HepG2 (cell line): Measurements from ENCODE around the gene MEIOB. TPM values are rescaled to one million over a fixed set of nuclear protein-coding genes. Genes with fewer than 3 reads are reported as not detected.

ENCODE experiments used
- ATAC-seq: fragments of 200-7000 bp; cut with Tn5 transposase; 3 replicates; pipeline ENCODE4 v1.9.1; 2020; ENCODE audit warnings: mild to moderate bottlenecking, moderate library complexity
- BruUV-seq: library from RNA; stranded (reverse); fragments of 400-500 nt; replicated peaks from 2 replicates; lab custom pipeline; 2021; lab: Mats Ljungman, UMichigan
- CTCF ChIA-PET: fragments of 300-600 bp; formaldehyde crosslinking; extraction: SDS; loops from one replicate; lab custom pipeline; 2021; ENCODE audit warnings: low total read pairs, inconsistent platforms, low intra/inter-chr PET ratio; lab: Yijun Ruan, JAX
- POLR2A ChIA-PET: fragments of 350-600 bp; sonication (Branson Sonifier 250); formaldehyde crosslinking; loops from one replicate; lab custom pipeline; 2020; ENCODE audit warnings: antibody characterized with exemption, inconsistent platforms; lab: Yijun Ruan, JAX
- DNase-seq: peaks from one replicate; pipeline ENCODE4 v3.0.0-alpha.2; 2015; ENCODE audit warnings: low spot score
- FAIRE-seq: peaks from 3 replicates; lab custom pipeline; 2011; peaks lifted over from hg19 to GRCh38; lab: Jason Lieb, UNC
- H2AFZ ChIP-seq: one replicate; pipeline ENCODE4 v1.6.1; 2011; ENCODE audit warnings: low read length, inconsistent platforms
- H3K27ac ChIP-seq: fragments of 300-600 bp; 3 replicates; pipeline ENCODE4 v1.8.0; 2011; ENCODE audit warnings: mixed run types, mild to moderate bottlenecking, mixed read lengths, low read length, inconsistent platforms; ENCODE audit not compliant: insufficient read depth; ENCODE audit errors: extremely low read length
- H3K27me3 ChIP-seq, 2 experiments: fragments of 200-600 bp in 1 of 2; 2 replicates in 1 of 2; 3 replicates in 1 of 2; pipeline versions ENCODE4 v1.6.0 to v1.8.0; 2011; ENCODE audit warnings: low read length in 2 of 2, mild to moderate bottlenecking in 2 of 2, moderate library complexity in 2 of 2, inconsistent platforms in 1 of 2; ENCODE audit not compliant: insufficient read depth in 2 of 2, control insufficient read depth in 1 of 2
- H3K36me3 ChIP-seq, 2 experiments: fragments of 200-600 bp in 1 of 2; replicated peaks in 1 of 2; 2 replicates in 1 of 2; 3 replicates in 1 of 2; pipeline versions ENCODE4 v1.5.1 to v1.8.0; 2011; ENCODE audit warnings: low read length in 2 of 2, inconsistent platforms in 1 of 2; ENCODE audit not compliant: insufficient read depth in 2 of 2, control insufficient read depth in 1 of 2
- H3K4me1 ChIP-seq: 2 replicates; pipeline ENCODE4 v1.5.1; 2012; ENCODE audit warnings: low read length, inconsistent platforms; ENCODE audit not compliant: insufficient read depth
- H3K4me2 ChIP-seq: 2 replicates; pipeline ENCODE4 v1.6.0; 2011; ENCODE audit warnings: low read depth, low read length, inconsistent platforms
- H3K4me3 ChIP-seq, 3 experiments: fragments of 200-600 bp in 1 of 3; sonication (generic), shearing (Covaris generic) in 1 of 3; replicated peaks in 1 of 3; 2 replicates each; pipeline ENCODE4 v1.5.1; 2011 to 2016; ENCODE audit warnings: low read length in 3 of 3, inconsistent platforms in 2 of 3, low read depth in 2 of 3, mild to moderate bottlenecking in 2 of 3, control low read depth in 1 of 3, mixed read lengths in 1 of 3; ENCODE audit not compliant: insufficient read depth in 1 of 3
- H3K79me2 ChIP-seq: one replicate; pipeline ENCODE4 v1.6.1; 2011; ENCODE audit warnings: low read length, inconsistent platforms; ENCODE audit not compliant: insufficient read depth
- H3K9ac ChIP-seq: 2 replicates; pipeline ENCODE4 v1.6.0; 2011; ENCODE audit warnings: mild to moderate bottlenecking, low read depth, low read length, inconsistent platforms; ENCODE audit not compliant: insufficient read depth
- H3K9me3 ChIP-seq: 2 replicates; pipeline ENCODE4 v1.5.1; 2012; ENCODE audit warnings: mild to moderate bottlenecking, low read length
- H4K20me1 ChIP-seq: 2 replicates; pipeline ENCODE4 v1.6.0; 2011; ENCODE audit warnings: inconsistent platforms, mild to moderate bottlenecking, low read length, moderate library complexity; ENCODE audit not compliant: insufficient read depth
- JUN ChIP-seq: sonication (generic); formaldehyde crosslinking; IDR thresholded peaks from 2 replicates; pipeline ENCODE4 v1.4.0; 2020; ENCODE audit warnings: mild to moderate bottlenecking, missing genetic modification reagents
- SMARCC2 ChIP-seq: fragments of 450-650 bp; IDR thresholded peaks from 2 replicates; pipeline ENCODE4 v1.6.1; 2017; ENCODE audit warnings: antibody characterized with exemption, mild to moderate bottlenecking
- TBP ChIP-seq: sonication (generic); formaldehyde crosslinking; IDR thresholded peaks from 2 replicates; pipeline ENCODE4 v1.5.0; 2020; ENCODE audit warnings: missing genetic modification reagents
- TGIF2 ChIP-seq: IDR thresholded peaks from 2 replicates; pipeline ENCODE4 v1.6.1; 2016; ENCODE audit warnings: control low read depth, missing compliant biosample characterization
- ZNF12 ChIP-seq: sonication (generic); formaldehyde crosslinking; IDR thresholded peaks from 2 replicates; pipeline ENCODE4 v1.5.0; 2020; ENCODE audit warnings: missing genetic modification reagents
- WGBS: methylation state at CpG from one replicate; pipeline ENCODE4 v1.1.6; 2017; ENCODE audit warnings: low lambda C conversion rate; 5-methylcytosine and 5-hydroxymethylcytosine counted together
- in situ Hi-C: cut with HindIII; loops from 2 replicates; pipeline ENCODE4 v1.10.0; 2017; ENCODE audit warnings: low pct_unique_long_range_greater_than_20kb; ENCODE audit not compliant: extremely low pct_ligation_motif_present
- intact Hi-C: fragments of 100-400 bp; cut with micrococcal nuclease; formaldehyde crosslinking; loops from one replicate; pipeline ENCODE4 v1.10.0; 2022; ENCODE audit not compliant: unreplicated experiment
- polyA plus RNA-seq, 8 experiments: library from polyadenylated mRNA; depleted of rRNA in 3 of 8; stranded (reverse) in 7 of 8; unstranded in 1 of 8; fragments of >200 nt; fragmentation: Illumina TruSeq in 4 of 8; extraction: Trizol in 4 of 8; gene quantifications; 2 replicates each; pipeline versions ENCODE4 v1.2.1 to v1.2.3, GENCODE V29; 2011 to 2016; ENCODE audit warnings: low read depth in 4 of 8, missing spikeins in 1 of 8, mixed read lengths in 1 of 8; ENCODE audit not compliant: insufficient read depth in 1 of 8
- total RNA-seq, 5 experiments: library from RNA; depleted of rRNA; stranded (reverse); fragments of >200 nt; fragmentation: Illumina TruSeq; extraction: Trizol; gene quantifications; 2 replicates each; pipeline ENCODE4 v1.2.3, GENCODE V29; 2016; ENCODE audit warnings: low read depth in 1 of 5
- TF ChIP-seq, protein P1 (sequence below): sonication (generic); formaldehyde crosslinking; IDR thresholded peaks from 2 replicates; pipeline ENCODE4 v1.4.0; 2020; ENCODE audit warnings: mild to moderate bottlenecking, low read depth, missing genetic modification reagents
- TF ChIP-seq, protein P2 (sequence below): IDR thresholded peaks from 2 replicates; pipeline ENCODE4 v1.6.1; 2018; ENCODE audit warnings: missing genetic modification reagents, mild to moderate bottlenecking, missing compliant biosample characterization
- TF ChIP-seq, protein P3 (sequence below): sonication (generic); formaldehyde crosslinking; IDR thresholded peaks from 2 replicates; pipeline ENCODE4 v1.8.1; 2023; ENCODE audit warnings: mild to moderate bottlenecking, inconsistent platforms, moderate library complexity, missing genetic modification reagents, borderline replicate concordance
- TF ChIP-seq, protein P4 (sequence below): sonication (generic); formaldehyde crosslinking; IDR thresholded peaks from 2 replicates; pipeline ENCODE4 v1.4.0; 2020; ENCODE audit warnings: low read depth, mild to moderate bottlenecking, missing genetic modification reagents
- TF ChIP-seq, protein P5 (sequence below): sonication (generic); formaldehyde crosslinking; IDR thresholded peaks from 2 replicates; pipeline ENCODE4 v1.5.0; 2020; ENCODE audit warnings: mild to moderate bottlenecking, missing genetic modification reagents, borderline replicate concordance
- TF ChIP-seq, protein P6 (sequence below): sonication (generic); formaldehyde crosslinking; IDR thresholded peaks from 2 replicates; pipeline ENCODE4 v1.8.0; 2022; ENCODE audit warnings: low read depth, missing genetic modification reagents

Gene MEIOB
- total and polyA plus RNA-seq, 2 of the 13 experiments (the other 11 are each of a cell fraction or from before 2014, with no cell fraction given) = 0.17 TPM; not detected in 1

DNA sequence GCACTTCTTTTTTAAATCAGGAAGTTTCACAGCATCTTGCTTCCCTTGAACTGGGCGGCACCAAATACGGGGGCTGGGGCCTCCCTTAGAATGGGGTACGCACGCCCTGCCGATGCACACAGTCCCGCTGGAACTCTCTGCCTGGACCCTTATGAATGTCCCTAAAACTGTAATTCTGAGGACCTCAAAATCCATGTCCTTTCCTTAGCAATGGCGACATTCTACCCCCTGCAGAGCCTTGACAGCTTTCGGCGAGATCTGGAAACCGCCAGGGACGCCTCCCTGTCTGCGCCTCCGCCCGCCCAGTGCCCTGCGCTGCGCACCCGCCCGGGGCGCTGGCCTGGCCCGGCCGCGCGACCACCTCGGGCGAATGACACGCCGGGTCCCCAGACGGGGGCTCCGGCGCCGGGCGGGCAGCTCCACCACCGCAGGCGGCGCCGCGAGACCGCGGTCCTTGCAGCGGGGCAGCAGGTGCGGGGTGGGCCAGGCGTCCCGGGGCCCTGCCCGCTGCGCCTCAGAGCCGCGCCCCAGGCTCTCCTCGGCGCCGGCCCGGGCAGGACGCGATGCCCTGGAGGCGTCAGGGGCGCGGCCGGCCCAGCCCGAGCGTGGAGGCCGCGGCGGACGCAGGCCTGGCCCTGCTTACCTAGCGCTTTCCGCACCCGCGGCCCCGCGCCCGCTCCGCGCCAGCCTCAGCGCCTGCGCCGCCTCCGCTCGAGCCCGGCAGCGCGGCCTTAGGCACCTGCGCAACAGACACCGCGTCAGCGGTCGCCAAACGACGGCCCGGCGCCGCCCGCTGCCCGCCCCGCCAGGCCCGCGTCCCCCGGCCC is 45.9 kb downstream of the MEIOB start:
- ATAC-seq (peak; percentile 21), FAIRE-seq (no peak), DNase-seq (peak; percentile 32)
- BruUV-seq = no TSS peak
- Histone ChIP-seq H2AFZ (no peak overlapping the region), H3K27me3 (no peaks in the 10 kb centered on the region; a peak in 1 of 5 replicates), H4K20me1 (peaks cover 5% of the 10 kb centered on the region; the same call in 1 of the 2 replicates), H3K4me3 (peak overlapping the region; percentile 53 to 92 (median 72)), H3K36me3 (peaks cover 8 to 19% of the 10 kb centered on the region in 2 experiments; a peak in 4 of 5 replicates), H3K4me2 (peak overlapping the region; percentile 81), H3K9me3 (no peaks in the 10 kb centered on the region), H3K9ac (peak overlapping the region; percentile 71), H3K4me1 (peaks cover 46% of the 10 kb centered on the region), H3K27ac (peak overlapping the region; percentile 73), H3K79me2 (peaks cover 55% of the 10 kb centered on the region)
- ChIA-PET POLR2A (interaction anchor here (1.0 to 5.7 kb wide), 10 partner anchors 32 to 139 kb away, joined by 3 to 49 read pairs (median 6); partner anchors contain the start of genes EME2, IGFALS, MRPS34 and NUBP2), CTCF (no interaction called here)
- WGBS = 1% methylated on average over 19 of the region's 96 CpGs
- in situ Hi-C loops = no loop called here
- intact Hi-C loops = loop anchor here (5.0 kb wide), 1 partner anchor 44 kb away; the partner anchor contains the start of genes NUBP2 and SPSB3
- TF ChIP-seq, protein P1, sequence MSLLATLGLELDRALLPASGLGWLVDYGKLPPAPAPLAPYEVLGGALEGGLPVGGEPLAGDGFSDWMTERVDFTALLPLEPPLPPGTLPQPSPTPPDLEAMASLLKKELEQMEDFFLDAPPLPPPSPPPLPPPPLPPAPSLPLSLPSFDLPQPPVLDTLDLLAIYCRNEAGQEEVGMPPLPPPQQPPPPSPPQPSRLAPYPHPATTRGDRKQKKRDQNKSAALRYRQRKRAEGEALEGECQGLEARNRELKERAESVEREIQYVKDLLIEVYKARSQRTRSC = no peak
- TF ChIP-seq, protein P2, sequence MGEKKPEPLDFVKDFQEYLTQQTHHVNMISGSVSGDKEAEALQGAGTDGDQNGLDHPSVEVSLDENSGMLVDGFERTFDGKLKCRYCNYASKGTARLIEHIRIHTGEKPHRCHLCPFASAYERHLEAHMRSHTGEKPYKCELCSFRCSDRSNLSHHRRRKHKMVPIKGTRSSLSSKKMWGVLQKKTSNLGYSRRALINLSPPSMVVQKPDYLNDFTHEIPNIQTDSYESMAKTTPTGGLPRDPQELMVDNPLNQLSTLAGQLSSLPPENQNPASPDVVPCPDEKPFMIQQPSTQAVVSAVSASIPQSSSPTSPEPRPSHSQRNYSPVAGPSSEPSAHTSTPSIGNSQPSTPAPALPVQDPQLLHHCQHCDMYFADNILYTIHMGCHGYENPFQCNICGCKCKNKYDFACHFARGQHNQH (CRISPR knock-in tag) = peak; percentile 21; the same call in 1 of the 2 replicates
- TF ChIP-seq, protein P3, sequence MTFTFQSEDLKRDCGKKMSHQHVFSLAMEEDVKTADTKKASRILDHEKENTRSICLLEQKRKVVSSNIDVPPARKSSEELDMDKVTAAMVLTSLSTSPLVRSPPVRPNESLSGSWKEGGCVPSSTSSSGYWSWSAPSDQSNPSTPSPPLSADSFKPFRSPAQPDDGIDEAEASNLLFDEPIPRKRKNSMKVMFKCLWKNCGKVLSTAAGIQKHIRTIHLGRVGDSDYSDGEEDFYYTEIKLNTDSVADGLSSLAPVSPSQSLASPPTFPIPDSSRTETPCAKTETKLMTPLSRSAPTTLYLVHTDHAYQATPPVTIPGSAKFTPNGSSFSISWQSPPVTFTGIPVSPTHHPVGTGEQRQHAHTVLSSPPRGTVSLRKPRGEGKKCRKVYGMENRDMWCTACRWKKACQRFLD (CRISPR knock-in tag) = no peak
- TF ChIP-seq, protein P4, sequence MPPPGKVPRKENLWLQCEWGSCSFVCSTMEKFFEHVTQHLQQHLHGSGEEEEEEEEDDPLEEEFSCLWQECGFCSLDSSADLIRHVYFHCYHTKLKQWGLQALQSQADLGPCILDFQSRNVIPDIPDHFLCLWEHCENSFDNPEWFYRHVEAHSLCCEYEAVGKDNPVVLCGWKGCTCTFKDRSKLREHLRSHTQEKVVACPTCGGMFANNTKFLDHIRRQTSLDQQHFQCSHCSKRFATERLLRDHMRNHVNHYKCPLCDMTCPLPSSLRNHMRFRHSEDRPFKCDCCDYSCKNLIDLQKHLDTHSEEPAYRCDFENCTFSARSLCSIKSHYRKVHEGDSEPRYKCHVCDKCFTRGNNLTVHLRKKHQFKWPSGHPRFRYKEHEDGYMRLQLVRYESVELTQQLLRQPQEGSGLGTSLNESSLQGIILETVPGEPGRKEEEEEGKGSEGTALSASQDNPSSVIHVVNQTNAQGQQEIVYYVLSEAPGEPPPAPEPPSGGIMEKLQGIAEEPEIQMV (CRISPR knock-in tag) = 0 out of 2 replicates have a peak, but pooled peaks have one; percentile 1
- TF ChIP-seq, protein P5, sequence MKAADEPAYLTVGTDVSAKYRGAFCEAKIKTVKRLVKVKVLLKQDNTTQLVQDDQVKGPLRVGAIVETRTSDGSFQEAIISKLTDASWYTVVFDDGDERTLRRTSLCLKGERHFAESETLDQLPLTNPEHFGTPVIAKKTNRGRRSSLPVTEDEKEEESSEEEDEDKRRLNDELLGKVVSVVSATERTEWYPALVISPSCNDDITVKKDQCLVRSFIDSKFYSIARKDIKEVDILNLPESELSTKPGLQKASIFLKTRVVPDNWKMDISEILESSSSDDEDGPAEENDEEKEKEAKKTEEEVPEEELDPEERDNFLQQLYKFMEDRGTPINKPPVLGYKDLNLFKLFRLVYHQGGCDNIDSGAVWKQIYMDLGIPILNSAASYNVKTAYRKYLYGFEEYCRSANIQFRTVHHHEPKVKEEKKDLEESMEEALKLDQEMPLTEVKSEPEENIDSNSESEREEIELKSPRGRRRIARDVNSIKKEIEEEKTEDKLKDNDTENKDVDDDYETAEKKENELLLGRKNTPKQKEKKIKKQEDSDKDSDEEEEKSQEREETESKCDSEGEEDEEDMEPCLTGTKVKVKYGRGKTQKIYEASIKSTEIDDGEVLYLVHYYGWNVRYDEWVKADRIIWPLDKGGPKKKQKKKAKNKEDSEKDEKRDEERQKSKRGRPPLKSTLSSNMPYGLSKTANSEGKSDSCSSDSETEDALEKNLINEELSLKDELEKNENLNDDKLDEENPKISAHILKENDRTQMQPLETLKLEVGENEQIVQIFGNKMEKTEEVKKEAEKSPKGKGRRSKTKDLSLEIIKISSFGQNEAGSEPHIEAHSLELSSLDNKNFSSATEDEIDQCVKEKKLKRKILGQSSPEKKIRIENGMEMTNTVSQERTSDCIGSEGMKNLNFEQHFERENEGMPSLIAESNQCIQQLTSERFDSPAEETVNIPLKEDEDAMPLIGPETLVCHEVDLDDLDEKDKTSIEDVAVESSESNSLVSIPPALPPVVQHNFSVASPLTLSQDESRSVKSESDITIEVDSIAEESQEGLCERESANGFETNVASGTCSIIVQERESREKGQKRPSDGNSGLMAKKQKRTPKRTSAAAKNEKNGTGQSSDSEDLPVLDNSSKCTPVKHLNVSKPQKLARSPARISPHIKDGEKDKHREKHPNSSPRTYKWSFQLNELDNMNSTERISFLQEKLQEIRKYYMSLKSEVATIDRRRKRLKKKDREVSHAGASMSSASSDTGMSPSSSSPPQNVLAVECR (CRISPR knock-in tag) = peak; percentile 68
- TF ChIP-seq TGIF2 (CRISPR knock-in tag) (peak; percentile 72; the same call in 1 of the 2 replicates), JUN (CRISPR knock-in tag) (no peak), TBP (CRISPR knock-in tag) (no peak), ZNF12 (CRISPR knock-in tag) (no peak), SMARCC2 (no peak)
- TF ChIP-seq, protein P6, sequence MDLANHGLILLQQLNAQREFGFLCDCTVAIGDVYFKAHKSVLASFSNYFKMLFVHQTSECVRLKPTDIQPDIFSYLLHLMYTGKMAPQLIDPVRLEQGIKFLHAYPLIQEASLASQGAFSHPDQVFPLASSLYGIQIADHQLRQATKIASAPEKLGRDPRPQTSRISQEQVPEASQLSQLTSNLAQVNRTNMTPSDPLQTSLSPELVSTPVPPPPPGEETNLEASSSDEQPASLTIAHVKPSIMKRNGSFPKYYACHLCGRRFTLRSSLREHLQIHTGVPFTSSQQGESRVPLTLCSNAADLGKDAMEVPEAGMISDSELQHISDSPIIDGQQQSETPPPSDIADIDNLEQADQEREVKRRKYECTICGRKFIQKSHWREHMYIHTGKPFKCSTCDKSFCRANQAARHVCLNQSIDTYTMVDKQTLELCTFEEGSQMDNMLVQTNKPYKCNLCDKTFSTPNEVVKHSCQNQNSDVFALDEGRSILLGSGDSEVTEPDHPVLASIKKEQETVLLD (CRISPR knock-in tag) = peak; percentile 38
